ENCODE data around the gene CHAD.

Gene CHAD, protein sequence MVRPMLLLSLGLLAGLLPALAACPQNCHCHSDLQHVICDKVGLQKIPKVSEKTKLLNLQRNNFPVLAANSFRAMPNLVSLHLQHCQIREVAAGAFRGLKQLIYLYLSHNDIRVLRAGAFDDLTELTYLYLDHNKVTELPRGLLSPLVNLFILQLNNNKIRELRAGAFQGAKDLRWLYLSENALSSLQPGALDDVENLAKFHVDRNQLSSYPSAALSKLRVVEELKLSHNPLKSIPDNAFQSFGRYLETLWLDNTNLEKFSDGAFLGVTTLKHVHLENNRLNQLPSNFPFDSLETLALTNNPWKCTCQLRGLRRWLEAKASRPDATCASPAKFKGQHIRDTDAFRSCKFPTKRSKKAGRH

DNA sequence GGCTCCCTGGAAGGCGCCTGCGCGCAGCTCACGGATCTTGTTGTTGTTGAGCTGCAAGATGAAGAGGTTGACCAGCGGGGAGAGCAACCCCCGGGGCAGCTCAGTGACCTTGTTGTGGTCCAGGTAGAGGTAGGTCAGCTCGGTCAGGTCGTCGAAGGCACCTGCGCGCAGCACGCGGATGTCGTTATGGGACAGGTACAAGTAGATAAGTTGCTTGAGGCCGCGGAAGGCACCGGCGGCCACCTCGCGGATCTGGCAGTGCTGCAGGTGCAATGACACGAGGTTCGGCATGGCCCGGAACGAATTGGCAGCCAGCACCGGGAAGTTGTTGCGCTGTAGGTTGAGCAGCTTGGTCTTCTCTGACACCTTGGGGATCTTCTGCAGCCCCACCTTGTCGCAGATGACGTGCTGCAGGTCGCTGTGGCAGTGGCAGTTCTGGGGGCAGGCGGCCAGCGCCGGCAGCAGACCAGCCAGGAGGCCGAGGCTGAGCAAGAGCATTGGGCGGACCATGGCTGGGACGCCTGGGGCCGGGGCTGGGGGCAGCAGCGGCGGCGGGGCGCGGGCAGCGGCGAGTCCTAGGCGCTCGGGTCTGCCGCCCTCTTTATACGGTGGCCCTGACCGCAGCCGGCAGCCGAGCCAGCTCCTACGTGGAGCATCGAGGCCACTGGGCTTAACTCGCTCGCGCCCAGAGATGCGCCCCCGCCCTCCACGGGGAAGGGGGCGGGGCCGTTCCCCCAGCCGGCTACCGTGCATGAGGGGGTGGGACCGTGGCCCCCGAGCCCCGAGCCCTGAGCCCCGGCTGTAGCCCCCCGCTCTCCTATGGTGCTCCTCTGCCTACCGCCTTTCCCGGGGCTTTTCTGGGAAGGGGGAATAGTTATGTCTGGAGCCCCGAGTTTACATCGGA lies at the start of gene CHAD:
CHAD (minus strand) TSS at position 577 of the 904 bp plus-strand sequence; CDS start at position 510, 67 bp downstream.
- TF ChIP-seq, protein P1, sequence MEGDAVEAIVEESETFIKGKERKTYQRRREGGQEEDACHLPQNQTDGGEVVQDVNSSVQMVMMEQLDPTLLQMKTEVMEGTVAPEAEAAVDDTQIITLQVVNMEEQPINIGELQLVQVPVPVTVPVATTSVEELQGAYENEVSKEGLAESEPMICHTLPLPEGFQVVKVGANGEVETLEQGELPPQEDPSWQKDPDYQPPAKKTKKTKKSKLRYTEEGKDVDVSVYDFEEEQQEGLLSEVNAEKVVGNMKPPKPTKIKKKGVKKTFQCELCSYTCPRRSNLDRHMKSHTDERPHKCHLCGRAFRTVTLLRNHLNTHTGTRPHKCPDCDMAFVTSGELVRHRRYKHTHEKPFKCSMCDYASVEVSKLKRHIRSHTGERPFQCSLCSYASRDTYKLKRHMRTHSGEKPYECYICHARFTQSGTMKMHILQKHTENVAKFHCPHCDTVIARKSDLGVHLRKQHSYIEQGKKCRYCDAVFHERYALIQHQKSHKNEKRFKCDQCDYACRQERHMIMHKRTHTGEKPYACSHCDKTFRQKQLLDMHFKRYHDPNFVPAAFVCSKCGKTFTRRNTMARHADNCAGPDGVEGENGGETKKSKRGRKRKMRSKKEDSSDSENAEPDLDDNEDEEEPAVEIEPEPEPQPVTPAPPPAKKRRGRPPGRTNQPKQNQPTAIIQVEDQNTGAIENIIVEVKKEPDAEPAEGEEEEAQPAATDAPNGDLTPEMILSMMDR (conservative IDR thresholded peaks at IDR 0.05; ENCODE audit: low read length): no peak
- no peak for TF ChIP-seq EZH2phosphoT487 (IDR thresholded peaks at IDR 0.05; ENCODE audit: borderline replicate concordance)
- H3K4me3 ChIP-seq (ENCODE audit: low read length, poor library complexity, severe bottlenecking): no peak within 1 kb of the TSS

DNA sequence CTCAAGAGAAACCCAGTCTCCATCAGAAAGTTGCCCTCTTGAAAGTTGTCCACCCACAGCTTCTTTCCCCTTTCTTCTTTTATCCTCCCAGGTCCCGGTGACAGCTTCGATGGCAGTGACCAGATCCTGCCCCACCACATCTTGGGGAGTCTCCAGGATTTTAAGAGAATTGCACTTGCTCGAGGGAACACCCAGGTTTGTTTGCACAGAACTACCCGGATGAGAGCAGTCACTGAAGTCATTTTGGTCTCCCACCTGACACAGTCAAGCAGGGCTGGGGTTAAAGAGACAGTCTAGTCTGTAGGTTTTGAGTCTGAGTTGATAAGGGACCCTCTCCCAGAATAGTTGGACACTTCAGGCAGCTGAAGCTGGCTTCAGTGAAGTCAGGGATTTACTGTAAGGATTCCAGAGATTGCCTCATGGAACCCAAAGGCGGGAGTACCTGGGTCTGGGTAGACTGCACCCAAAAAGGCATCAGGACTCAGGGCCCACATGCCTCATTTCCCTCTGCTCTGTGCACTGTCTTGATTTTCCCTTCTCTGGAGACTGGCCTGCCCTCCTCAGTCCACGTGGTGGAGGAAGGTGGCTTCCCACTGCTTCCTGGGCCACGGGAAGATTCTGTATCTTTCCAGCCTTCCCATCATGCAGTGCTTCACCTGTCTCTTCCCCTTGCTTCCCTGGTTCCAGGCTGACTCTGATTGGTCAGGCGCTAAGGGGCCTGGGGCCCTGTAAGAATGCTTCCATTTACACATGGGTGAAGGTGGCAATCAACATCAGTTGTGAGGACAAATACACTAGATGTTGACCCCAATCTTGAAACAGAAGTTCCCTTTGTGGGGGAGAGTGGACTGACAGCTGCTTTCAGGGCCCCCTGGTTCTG lies 49.1 kb upstream of the CHAD start:
- TF ChIP-seq EZH2phosphoT487 (IDR thresholded peaks at IDR 0.05; ENCODE audit: borderline replicate concordance): no peak
- TF ChIP-seq, protein P1 (conservative IDR thresholded peaks at IDR 0.05; ENCODE audit: low read length): no peak
- Histone ChIP-seq H3K27me3 (ENCODE audit: insufficient read depth, low read length, poor library complexity, severe bottlenecking) (no peaks in the 10 kb centered on the region), H4K20me1 (ENCODE audit: insufficient read depth, low read length, poor library complexity, severe bottlenecking) (no peaks in the 10 kb centered on the region), H3K4me1 (ENCODE audit: insufficient read depth, low read length, poor library complexity, severe bottlenecking) (no peaks in the 10 kb centered on the region), H3K4me2 (ENCODE audit: low read depth, low read length, poor library complexity, severe bottlenecking) (no peak overlapping the region), H3K4me3 (ENCODE audit: low read length, poor library complexity, severe bottlenecking) (no peak overlapping the region), H3K9me3 (ENCODE audit: insufficient read depth, low read depth, low read length) (no peaks in the 10 kb centered on the region), H3K9me2 (replicated peaks; ENCODE audit: low read depth, low read length) (no peaks in the 10 kb centered on the region), H3K9ac (ENCODE audit: low read depth, low read length, poor library complexity, severe bottlenecking) (no peak overlapping the region), H3K36me3 (ENCODE audit: insufficient read depth, low read length) (no peaks in the 10 kb centered on the region), H3F3A (ENCODE audit: low read depth) (no peaks in the 10 kb centered on the region), H3K79me2 (ENCODE audit: insufficient read depth, low read length) (no peaks in the 10 kb centered on the region), H2AFZ (ENCODE audit: low read length) (no peak overlapping the region)

More for the DNA sequence above, at the start of gene CHAD:
- H3K9ac ChIP-seq (ENCODE audit: low read depth, low read length, poor library complexity, severe bottlenecking): no peak within 1 kb of the TSS
- H3K27me3 ChIP-seq (ENCODE audit: insufficient read depth, low read length, poor library complexity, severe bottlenecking): no peaks in the 10 kb centered on the region
- no peaks in the 10 kb centered on the region for H4K20me1 ChIP-seq (ENCODE audit: insufficient read depth, low read length, poor library complexity, severe bottlenecking)
- H3K9me3 ChIP-seq (ENCODE audit: insufficient read depth, low read depth, low read length): no peaks in the 10 kb centered on the region
- H3K79me2 ChIP-seq (ENCODE audit: insufficient read depth, low read length): no peaks in the 10 kb centered on the region
- no peak within 1 kb of the TSS for H3K4me2 ChIP-seq (ENCODE audit: low read depth, low read length, poor library complexity, severe bottlenecking)
- H2AFZ ChIP-seq (ENCODE audit: low read length): no peak within 1 kb of the TSS
- no peaks in the 10 kb centered on the region for H3K36me3 ChIP-seq (ENCODE audit: insufficient read depth, low read length)
- H3K9me2 ChIP-seq (replicated peaks; ENCODE audit: low read depth, low read length): no peaks in the 10 kb centered on the region
- H3F3A ChIP-seq (ENCODE audit: low read depth): no peaks in the 10 kb centered on the region
- H3K4me1 ChIP-seq (ENCODE audit: insufficient read depth, low read length, poor library complexity, severe bottlenecking): no peaks in the 10 kb centered on the region

DNA sequence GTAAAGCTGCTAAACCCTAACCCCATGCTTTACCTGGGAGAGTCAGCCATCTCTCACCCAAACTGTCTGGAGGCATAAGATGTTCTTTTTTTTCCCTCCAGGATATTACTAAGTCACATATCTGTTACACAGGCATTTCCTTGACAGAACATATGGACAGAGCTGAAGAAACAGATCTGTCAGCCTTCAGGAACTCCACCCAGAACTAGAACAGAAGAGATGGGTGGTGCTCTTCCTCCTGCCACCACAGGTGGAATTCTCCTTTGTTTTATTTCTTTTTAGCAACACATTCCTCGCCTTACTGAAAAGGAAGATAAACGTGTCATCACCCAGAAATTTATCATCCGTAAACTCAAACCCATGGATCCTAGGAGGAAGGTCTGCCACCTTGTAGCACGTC lies 48.3 kb upstream of the CHAD start:
- Histone ChIP-seq H3K4me1 (ENCODE audit: insufficient read depth, low read length, poor library complexity, severe bottlenecking) (no peaks in the 10 kb centered on the region), H3K4me2 (ENCODE audit: low read depth, low read length, poor library complexity, severe bottlenecking) (no peak overlapping the region), H3K36me3 (ENCODE audit: insufficient read depth, low read length) (no peaks in the 10 kb centered on the region), H3K9me3 (ENCODE audit: insufficient read depth, low read depth, low read length) (no peaks in the 10 kb centered on the region), H2AFZ (ENCODE audit: low read length) (no peak overlapping the region), H3K27me3 (ENCODE audit: insufficient read depth, low read length, poor library complexity, severe bottlenecking) (no peaks in the 10 kb centered on the region), H4K20me1 (ENCODE audit: insufficient read depth, low read length, poor library complexity, severe bottlenecking) (no peaks in the 10 kb centered on the region), H3K9ac (ENCODE audit: low read depth, low read length, poor library complexity, severe bottlenecking) (no peak overlapping the region), H3K4me3 (ENCODE audit: low read length, poor library complexity, severe bottlenecking) (no peak overlapping the region), H3K9me2 (replicated peaks; ENCODE audit: low read depth, low read length) (no peaks in the 10 kb centered on the region), H3F3A (ENCODE audit: low read depth) (no peaks in the 10 kb centered on the region), H3K79me2 (ENCODE audit: insufficient read depth, low read length) (no peaks in the 10 kb centered on the region)
- no peak for TF ChIP-seq EZH2phosphoT487 (IDR thresholded peaks at IDR 0.05; ENCODE audit: borderline replicate concordance)
- TF ChIP-seq, protein P1 (conservative IDR thresholded peaks at IDR 0.05; ENCODE audit: low read length): no peak
